GM19468 (cell line): ENCODE results near the gene C16orf96.

Source experiments
- ATAC-seq: cut with Tn5 transposase; IDR thresholded peaks from one replicate; pipeline ENCODE4 v1.9.1; 2021; ENCODE audit warnings: mild to moderate bottlenecking, moderate library complexity, moderate number of reproducible peaks; ENCODE audit not compliant: unreplicated experiment; ENCODE audit errors: extremely low read depth

Gene C16orf96

DNA sequence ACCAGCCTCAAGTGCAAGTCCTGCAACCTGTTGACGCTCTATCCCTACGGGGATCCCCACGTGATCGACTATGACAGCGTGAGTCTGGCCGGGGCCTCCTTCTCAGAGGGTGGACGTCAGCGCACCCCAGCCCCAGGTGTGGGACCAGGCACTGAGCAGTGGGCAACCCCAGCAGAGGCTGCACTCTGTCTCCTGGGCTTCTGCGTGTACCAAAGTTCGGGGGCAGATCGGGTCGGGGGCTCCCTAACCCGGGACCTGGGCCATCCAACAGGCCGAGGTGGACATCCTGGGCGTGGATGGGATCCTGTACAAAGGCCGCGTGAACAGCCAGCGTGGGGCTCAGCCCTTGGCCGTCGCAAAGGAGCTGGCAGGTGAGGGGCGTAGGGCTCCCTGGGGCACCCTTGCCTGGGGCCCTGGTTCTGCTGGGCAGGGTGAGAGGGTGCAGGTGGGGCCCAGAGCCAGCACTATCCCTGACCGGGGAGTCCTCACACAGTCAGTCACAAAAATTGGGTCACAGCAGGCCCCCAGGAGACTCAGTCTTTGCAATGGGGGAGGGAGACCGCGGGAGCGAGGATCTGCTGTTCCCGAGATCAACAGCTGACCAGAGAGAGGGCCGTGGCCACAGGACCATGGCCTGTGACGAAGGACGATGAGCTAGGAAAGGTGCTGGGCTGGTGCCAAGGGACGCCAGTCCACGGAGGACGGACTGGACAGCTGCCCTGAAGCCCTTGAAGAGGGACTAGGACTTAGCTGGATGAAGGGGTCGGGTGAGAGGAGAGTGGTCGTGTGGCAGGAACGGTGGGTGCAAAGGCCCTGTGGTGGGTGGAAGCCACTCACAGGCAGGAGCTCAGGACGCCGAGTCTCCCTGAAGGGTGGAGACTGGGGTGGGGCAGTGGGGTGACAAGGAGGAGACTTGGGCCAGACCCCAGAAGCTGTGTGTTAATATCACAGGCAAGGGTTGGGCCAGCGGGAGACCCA is 38.6 kb downstream of the C16orf96 start:
- no peak for ATAC-seq

DNA sequence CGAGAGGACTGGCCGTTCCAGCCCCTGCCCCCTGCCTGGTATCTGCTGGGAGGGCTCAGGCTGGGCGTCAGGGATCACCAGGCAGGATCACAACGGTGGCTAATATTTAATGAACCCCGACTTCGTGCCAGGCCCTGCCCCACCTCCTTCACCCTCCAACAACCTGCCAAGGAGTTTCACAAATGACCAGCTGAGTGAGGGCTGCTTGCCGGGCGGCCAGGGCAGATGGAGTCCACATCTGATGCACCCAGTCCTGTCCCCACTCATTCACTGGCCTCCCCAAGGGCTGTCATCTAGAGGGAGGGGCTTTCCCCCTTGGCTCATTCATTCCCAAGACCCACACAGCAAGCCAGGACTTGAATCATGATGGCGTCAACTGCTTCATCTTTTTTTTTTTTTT is 41.0 kb downstream of the C16orf96 start:
- ATAC-seq, result no peak

DNA sequence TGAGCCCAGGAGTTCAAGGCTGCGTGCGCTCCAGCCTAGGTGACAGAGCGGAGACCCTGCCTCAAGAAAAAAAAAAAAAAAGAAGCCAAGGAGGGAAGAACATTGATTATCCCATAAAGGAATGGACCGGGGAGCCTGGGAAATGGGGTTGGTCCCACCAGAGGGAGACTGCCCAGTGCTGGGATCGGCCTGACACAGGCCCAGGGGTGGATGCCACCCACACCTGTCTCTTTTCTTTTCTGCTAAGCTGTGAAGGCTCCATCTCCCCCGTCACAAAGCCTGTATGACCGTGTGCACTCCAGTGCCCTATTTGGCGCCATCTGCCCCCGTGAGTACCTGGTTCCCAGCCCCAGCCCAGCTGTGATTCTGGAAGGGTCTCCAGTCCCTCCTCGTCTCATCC is 42.9 kb downstream of the C16orf96 start:
- ATAC-seq, result no peak

DNA sequence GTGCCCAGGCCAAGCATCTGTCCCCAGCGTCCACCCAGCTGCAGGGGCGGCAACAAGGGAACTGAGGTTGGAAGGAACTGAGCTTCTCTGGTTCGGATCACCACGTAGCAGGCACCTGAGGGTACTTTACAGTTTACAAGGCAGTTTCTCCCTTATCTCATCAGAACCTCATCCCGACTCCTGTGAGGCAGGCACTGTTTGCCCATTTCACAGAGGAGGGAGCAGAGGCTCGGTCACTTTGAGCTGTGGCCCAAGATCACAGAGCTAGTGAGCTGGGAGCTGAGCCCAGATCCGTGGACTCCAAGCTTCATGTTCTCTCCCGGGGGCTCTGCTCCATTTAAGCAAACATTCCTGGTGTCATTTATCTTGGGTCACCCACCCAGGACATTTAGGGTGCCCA is 43.4 kb downstream of the C16orf96 start:
- ATAC-seq, result no peak

DNA sequence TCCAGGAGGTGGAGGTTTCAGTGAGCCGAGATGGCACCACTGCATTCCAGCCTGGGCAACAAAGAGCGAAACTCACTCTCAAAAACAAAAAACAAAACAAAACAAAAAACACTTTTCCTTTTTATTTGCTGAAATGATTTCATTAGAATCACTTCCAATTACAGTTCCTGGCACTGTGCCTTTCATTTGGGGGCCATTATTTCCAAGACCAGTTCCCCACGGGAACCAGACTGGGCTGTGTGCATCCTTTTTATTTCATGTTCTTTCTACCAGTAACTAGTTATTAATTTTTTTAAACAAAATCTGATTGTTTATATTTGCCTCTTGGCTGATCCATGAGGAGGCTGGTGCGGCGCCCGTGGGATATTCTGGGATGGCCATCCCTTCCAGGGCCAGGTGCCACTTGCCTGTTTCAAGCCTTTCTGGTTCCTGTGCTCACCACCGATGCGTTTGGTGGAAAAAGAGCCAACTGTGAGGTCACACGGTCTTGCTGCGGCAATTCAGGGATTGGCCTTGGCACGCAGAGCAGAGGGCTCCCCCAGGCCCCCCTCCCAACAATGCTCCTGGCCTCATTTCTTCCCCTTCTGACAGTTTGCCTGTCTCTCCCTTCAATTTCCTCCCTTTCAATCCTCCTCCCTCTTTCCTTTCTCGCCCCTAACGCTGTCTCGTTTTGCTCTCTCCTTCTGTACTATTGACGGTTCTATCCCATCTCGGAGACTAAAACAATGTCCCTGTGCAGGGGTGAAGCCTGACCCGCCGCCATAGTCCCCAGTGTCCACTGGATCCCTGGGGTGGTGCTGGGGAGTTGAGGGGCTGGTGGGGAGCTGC is 45.1 kb downstream of the C16orf96 start:
- ATAC-seq, result no peak

DNA sequence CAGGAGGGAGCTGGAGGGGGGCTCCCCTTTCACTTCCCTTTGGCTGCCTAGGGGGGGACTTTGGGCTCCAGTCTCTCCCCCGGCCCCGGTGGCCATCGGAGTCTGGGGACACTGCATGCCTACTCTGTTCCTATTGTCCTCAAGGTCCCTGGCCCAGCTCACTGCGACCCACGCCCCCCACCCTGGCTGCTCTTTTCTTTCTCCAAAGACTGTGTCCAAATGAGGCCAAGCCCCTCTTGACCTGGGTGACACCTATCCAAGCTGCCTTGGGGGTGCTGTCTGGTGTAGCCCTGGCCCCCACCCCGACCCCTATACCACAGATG is 45.7 kb downstream of the C16orf96 start:
- ATAC-seq, result no peak

DNA sequence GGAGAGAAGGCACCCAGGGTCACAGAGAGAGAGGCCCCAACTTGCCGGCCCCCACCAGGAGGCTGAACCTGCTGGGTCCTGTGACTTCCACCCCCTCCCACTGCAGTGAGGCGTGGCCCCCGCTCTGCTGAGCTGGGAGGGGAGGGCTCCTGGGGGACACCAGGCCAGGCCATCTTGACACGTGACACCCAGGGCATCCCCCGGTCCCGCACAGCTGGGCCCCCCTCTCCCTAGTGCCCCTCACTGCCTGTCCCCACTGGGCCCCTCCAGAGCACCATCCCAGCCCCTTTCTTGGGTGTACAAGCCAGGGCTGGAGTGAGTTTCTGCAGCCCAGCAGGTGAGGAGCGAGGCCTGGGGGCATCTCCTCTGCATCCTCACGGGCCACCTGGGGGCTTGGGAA is 46.2 kb downstream of the C16orf96 start:
- no peak for ATAC-seq

DNA sequence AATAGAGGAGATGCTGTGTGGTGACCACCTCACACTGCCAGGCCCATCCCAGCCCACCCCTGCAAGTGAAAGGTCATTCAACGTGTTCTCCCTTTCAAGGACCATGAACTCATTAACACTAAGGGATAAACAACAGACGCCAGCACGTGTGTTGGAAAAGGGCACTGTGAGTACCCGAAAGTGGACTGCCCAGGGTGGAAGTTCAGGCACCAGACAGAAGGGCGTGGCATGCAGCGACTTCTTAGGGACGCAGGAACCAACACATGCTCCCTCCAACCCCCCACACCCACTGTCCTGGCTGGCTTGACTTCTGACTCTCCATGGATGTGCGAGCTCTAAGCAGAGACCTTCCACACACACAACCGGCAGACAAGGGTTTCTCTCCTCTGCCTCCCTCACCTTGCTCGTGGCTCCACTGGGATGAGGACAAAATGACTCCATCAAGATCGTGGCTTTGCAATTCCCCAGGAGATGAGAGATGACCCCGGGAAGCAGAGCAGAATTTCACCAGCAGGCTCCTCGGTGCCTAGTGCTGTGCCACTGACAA is 47.6 kb downstream of the C16orf96 start:
- no peak for ATAC-seq

DNA sequence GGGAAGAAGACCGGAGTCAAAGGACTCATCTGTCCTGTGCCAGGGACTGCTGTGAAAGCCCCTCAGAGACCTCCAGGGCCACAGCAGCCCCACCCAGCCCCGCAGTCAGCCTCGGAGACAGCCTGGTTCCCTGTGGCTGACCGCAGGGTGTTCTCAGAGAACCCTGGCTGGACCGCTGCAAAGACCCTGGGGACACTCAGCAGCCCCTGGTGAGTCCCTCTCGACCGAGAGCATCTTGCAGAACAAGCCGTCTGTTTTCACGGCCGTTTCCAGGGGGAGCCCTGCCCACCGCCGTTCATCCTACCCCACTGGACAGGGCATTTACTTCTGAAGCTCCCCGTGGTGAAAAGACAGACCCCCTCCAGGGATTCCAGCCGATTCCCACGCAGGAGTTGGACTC is 48.3 kb downstream of the C16orf96 start:
- ATAC-seq, result no peak

DNA sequence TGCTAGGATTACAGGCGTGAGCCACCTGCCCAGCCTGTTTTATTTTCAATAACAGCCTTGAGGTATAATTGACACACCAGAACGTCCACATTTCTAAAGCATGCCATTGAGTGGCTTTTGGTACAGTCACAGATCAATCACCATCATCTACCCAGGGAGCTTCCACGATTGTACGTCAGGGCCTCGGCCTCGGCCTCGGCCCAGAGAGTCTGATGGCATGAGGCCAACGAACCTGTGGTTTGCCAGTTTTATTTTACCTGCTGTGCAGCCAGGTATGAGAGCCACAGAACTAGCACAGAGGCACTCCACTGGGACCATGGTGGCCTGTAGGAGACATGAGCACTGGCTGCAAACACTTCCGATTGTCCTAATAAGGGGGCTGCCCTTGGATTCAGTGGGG is 50.2 kb downstream of the C16orf96 start:
- no peak for ATAC-seq

DNA sequence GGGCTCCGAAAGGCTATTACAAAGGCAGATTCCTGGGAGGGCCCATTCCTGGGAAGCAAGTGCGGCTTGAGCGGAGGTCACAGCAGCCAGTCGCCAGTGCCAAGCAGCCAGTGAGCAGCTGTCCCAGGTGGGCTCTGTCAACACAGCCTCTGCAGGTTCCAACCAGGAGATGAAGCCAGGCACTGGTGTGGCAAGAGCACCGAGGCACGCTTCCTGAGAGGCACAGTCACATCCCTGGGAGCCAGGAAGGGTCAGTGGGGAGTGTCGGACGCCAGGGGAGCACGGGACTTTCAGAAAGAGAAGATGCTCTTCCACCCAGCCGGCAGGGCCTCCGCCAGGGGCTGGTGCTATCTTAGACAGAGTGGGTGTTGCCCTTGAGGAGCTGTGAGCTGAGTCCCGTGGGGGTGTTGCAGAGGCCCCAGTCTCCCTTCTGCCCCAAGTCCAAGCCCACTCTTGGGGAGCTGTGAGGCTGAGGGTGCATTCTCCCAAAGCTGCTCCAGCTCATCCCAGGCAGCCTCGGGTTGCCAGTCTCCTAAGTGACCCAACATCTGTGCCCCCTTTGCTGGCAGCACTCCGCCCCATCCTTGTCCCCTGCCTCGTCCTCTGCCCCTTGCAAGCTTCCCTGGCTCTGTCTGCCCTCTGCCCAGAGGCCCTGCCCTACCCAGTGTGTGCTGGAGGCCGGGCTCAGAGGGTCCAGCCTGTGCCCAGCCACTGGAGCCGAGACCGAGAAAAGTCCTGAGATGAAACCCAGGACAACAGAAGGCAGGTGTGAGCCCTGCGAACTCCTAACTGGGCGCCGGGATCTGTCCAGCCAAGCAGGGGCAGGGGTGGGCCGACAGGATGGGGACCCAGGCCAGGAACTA is 51.9 kb downstream of the C16orf96 start:
- ATAC-seq, result no peak

DNA sequence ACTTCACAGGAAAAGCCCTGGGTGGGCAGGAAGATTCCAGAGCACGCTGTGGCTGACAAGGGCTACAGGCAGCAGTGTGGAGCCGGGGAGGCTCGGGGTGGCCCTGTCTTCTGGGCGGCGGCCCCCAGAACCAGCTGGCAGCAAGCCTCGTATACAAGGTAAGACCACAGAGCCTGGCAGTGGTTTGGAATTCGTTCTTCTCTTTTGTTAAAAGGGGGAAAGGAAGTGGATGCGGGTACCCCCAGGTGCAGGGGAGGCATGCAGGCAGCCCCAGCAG is 52.5 kb downstream of the C16orf96 start:
- ATAC-seq, result no peak

DNA sequence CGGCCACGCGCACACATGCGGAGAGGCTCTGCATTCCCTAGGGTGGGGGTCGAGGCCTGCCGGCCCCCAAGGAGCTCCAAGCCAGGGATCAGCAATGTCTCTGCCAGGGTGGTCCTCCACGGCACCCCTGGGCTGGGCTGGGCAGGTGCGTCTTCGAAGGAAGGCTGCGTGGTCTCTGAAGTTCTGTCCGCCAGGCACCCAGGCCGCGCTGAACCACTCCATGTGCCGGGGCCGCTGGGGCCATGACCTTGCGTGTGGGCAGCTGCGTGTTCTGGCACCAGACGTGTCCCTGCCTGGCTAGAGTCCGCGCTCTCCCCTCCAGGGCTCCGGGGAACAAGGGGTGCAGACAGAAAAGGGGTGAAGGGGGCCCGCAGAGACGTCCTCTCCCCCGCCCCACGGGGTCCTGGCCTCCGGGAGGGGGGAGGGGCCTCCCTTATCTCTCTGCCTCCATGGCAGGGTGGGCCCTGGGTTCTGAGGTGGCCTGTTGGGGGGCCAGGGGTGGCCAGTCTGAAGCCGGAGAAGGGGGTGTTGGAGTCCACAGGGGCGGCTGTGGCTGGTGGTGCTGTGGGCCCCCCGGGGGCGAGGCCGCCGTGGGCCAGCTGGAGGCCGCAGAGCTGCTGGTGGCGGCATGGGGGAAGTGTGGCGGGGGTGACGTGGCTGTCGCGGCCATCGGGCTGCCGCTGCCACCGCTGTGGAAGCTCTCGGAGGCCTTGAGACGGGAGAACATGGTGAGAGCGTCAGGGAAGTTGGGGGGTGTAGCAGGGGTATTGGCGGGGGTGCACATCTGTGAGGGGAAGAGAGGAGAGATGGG is 53.3 kb downstream of the C16orf96 start:
- no peak for ATAC-seq

DNA sequence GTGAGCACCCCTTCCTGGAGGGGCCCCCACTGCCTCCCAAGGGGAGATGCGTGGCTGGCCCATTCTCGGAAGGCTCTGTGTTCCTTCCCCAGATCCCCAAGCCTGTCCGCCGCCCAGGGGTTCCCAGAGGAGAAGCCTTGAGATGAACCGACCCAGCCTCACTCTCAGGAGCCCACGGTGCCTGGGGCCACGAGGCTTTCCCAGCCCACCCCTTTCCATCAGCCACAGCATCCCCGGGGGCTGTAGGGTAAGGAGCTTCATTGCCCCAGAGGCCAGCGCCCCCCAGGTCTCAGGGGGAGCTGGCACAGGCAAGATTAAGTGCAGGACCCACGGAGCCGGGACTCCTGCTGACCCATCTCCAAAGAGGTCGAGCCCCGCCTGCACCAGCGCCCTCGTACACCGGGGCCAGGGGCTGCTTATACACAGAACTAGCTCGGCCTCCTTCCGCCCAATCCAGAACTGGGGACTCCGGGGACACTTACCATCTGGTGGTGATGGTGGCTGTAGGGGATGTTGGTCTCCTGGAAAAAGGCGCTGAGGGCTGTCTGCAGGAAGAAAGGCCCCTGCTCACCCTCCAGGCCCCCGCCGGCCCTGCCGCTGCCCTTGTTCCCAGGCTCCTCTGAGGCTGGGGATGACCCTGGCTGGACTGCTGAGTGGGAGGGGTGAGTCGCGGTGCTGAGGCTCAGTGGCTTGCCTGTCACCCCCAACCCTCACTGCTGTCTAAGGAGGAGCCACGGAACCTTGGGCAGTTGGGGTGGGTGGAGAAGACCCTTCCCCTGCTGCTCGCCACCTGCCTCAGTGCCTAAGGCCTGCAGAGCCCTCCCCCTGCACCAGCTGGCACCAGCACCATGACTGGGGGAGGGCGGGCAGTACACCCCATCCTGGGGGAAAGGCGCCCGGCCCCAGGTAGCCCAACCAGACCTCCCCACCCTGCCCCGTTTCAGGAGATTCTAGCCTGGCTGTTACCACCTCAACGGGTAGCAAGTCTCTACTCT is 54.2 kb downstream of the C16orf96 start:
- no peak for ATAC-seq

DNA sequence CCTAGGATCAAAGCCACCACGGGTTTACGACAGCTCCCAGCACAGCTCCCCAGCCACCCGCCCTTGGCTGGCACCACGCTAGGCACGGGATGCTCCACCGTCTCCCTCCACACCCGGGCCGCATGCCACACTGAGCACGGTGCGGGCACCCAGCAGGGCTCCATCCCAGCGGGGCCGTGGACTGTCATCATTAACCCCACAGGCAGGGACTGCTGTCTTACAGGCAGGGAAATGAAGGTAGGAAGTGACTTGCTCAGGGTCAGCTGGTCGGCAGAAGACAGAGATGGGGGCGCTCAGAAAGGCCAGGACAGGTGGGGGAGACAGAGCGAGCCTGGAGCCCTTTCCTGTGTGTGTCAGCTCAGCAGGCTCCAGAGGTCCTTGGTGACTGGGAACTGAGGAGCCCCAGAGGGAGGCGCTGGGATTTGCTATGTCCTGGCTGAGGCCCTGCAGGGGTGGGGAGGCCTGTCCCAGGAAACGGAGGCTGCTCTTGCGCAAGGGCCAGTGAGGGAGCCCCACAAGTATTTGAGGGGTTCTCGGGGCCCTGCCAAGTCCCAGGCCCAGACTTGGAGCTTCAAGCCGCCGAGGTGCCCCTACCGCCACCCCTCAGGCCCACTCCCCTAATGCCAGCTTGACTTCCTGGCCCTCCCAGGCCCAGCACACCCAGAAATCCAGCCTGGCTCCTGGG is 55.3 kb downstream of the C16orf96 start:
- no peak for ATAC-seq

DNA sequence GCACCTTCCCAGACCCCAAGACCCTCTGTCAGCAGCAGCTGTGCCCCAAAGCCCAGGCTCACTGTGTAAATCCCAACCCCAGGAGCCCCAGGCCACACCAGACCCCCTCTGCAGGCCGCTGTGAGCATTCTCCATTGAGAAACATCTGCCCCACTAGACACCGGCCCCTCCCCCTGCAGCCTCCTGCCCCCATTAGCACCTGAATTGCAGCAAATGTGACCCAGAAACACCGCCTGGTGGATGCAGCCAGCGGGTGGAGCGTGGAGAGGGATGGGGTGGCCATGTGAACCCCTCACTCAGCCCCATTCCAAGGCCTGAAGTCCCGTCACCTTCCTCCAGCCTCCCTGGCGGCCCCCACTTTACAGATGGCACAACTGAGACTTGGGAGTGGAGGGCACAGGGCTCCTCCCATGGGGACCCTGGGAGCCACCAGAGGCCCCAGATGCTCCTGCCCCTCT is 56.4 kb downstream of the C16orf96 start:
- ATAC-seq, result no peak

DNA sequence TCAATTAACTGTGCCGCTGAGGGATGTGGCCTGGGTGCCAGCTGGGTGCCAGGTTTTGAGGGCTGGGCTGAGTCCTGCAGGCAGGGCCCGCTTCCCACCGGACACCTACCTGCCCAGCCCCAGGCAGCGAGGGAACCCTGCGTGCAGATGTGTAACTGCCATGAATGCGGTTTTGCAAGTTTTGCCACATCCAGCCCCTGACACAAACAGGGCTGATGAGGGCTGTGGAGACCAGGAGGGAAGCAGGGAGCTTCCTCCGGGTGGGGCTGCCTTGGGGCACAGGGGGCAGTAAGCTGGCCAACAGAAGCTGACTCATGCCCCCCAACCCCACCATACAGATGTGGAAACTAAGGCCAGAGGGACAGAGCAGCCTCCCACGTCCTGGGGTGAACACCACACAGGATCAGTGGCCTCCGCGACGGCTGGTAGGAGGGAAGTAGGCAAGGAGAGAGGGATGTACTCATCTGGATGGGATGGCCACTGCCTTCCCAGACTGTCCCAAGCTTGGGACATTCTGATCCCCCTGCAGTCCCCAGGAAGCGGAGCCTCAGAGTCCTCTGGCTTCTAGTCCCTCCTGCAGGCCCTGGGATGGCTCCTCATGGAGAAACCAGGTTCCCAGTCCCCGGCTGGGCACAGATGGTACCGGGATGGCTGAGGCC is 57.0 kb downstream of the C16orf96 start:
- ATAC-seq, result no peak
